Right lobe of liver (tissue), 4 donors: ENCODE results near the gene DNAJC19.

Experiments used
- CTCF ChIP-seq, 4 donors: fragments of 200-600 bp in 3 of 4; fragments of 450-650 bp in 1 of 4; IDR thresholded peaks; one replicate each; pipeline versions ENCODE4 v1.5.1 to v1.8.0; 2016 to 2022; ENCODE audit warnings: antibody characterized with exemption in 4 of 4, mild to moderate bottlenecking in 2 of 4
- POLR2A ChIP-seq: fragments of 450-650 bp; IDR thresholded peaks from one replicate; pipeline ENCODE4 v1.6.1; 2017; ENCODE audit warnings: antibody characterized with exemption, mild to moderate bottlenecking
- donor health status: DM: no; HTN: no; CAD: no.
- donor health status: DM: no; HTN: no; CAD: no.
- donor health status: DM: no; HTN: yes; CAD: no.

GRCh38 chr3:180947761-180948390 is 41.7 kb downstream of the DNAJC19 start:
- TF ChIP-seq CTCF (IDR thresholded peaks at IDR 0.05) = no peak
- TF ChIP-seq POLR2A = no peak
